HG02885 (cell line): ENCODE data around the gene PAK2.
"Not testable (repeated sequence)": the region's sequence is repeated elsewhere in the genome, so short reads cannot be mapped to it uniquely, and the experiment has no call there.

Source experiments
- ATAC-seq: cut with Tn5 transposase; IDR thresholded peaks from one replicate; pipeline ENCODE4 v1.9.1; 2021; ENCODE audit warnings: mild to moderate bottlenecking; ENCODE audit not compliant: unreplicated experiment, poor library complexity

PAK2 gene

GRCh38 chr3:196777836-196778235 is 38.2 kb downstream of the PAK2 start:
- no peak for ATAC-seq

GRCh38 chr3:196778755-196779154 is 39.1 kb downstream of the PAK2 start:
- ATAC-seq, result no peak

GRCh38 chr3:196782511-196782910 is 42.9 kb downstream of the PAK2 start:
- no peak for ATAC-seq

GRCh38 chr3:196788528-196788927 is 48.9 kb downstream of the PAK2 start:
- no peak for ATAC-seq

- ATAC-seq, result no peak
Observed at GRCh38 chr3:196789885-196790359, 50.3 kb downstream of the PAK2 start.

- ATAC-seq, result no peak
Observed at GRCh38 chr3:196790636-196791035, 51.0 kb downstream of the PAK2 start.

- no peak for ATAC-seq
Observed at GRCh38 chr3:196792771-196793170, 53.1 kb downstream of the PAK2 start.

- no peak for ATAC-seq
Observed at GRCh38 chr3:196793246-196793645, 53.6 kb downstream of the PAK2 start.

GRCh38 chr3:196794467-196794866 is 54.8 kb downstream of the PAK2 start:
- no peak for ATAC-seq

- ATAC-seq, result no peak
Observed at GRCh38 chr3:196796317-196796716, 56.7 kb downstream of the PAK2 start.

- no peak for ATAC-seq
Observed at GRCh38 chr3:196800742-196801434, 61.2 kb downstream of the PAK2 start.

GRCh38 chr3:196803891-196804468 is 64.3 kb downstream of the PAK2 start:
- ATAC-seq, result no peak

- no peak for ATAC-seq
Observed at GRCh38 chr3:196804773-196805172, 65.1 kb downstream of the PAK2 start.

- no peak for ATAC-seq
Observed at GRCh38 chr3:196810963-196811581, 71.4 kb downstream of the PAK2 start.

- ATAC-seq, result no peak
Observed at GRCh38 chr3:196812853-196813252, 73.2 kb downstream of the PAK2 start.

GRCh38 chr3:196813903-196814302 is 74.2 kb downstream of the PAK2 start:
- ATAC-seq, result no peak

- ATAC-seq, result no peak
Observed at GRCh38 chr3:196821806-196822355, 82.2 kb downstream of the PAK2 start.

GRCh38 chr3:196829651-196830050 is 90.0 kb downstream of the PAK2 start:
- ATAC-seq, result not testable (repeated sequence)

GRCh38 chr3:196835086-196835485 is 95.4 kb downstream of the PAK2 start:
- ATAC-seq, result no peak

- not testable (repeated sequence) for ATAC-seq
Observed at GRCh38 chr3:196836626-196837025, 97.0 kb downstream of the PAK2 start.

- peak; percentile 66 for ATAC-seq
Observed at GRCh38 chr3:196837819-196838420, 98.3 kb downstream of the PAK2 start.
